T-helper 1 cell treated with Interleukin-12 subunit alpha and Interleukin-12 subunit beta and Interleukin-4 antibody, amounts not matched to agents 30 μg/mL and 1 μg/mL, for 36 hours (primary cell): ENCODE measurements around the gene IKZF1.
A peak's percentile ranks its signal among the peaks of the same experiment; 100 is the strongest.

Experiments
- H3K27ac Mint-ChIP-seq: one replicate; pipeline ENCODE4 v1.8.0; 2021; ENCODE audit warnings: mild to moderate bottlenecking, mixed read lengths
- H3K27me3 Mint-ChIP-seq: one replicate; pipeline ENCODE4 v1.8.0; 2021; ENCODE audit warnings: low read depth, mixed read lengths
- H3K36me3 Mint-ChIP-seq: one replicate; pipeline ENCODE4 v1.8.0; 2021; ENCODE audit warnings: low read depth, mixed read lengths
- H3K4me1 Mint-ChIP-seq: one replicate; pipeline ENCODE4 v1.8.0; 2021; ENCODE audit warnings: low read depth, mixed read lengths
- H3K4me3 Mint-ChIP-seq: one replicate; pipeline ENCODE4 v1.8.0; 2021; ENCODE audit warnings: mild to moderate bottlenecking, moderate library complexity, mixed read lengths
- H3K9me3 Mint-ChIP-seq: one replicate; pipeline ENCODE4 v1.8.0; 2021; ENCODE audit warnings: mixed read lengths

IKZF1 gene

GRCh38 chr7:50295133-50295532 is 9.4 kb upstream of the IKZF1 start:
- H3K4me1 Mint-ChIP-seq = peaks cover 20% of the 10 kb centered on the region

GRCh38 chr7:50296799-50297198 is 7.7 kb upstream of the IKZF1 start:
- Mint-ChIP-seq H3K27ac (no peak overlapping the region), H3K27me3 (peaks cover 32% of the 10 kb centered on the region), H3K4me3 (no peak overlapping the region), H3K9me3 (no peaks in the 10 kb centered on the region), H3K4me1 (peaks cover 30% of the 10 kb centered on the region), H3K36me3 (peaks cover 3% of the 10 kb centered on the region)

More at GRCh38 chr7:50295133-50295532, 9.4 kb upstream of the IKZF1 start:
- peaks cover 3% of the 10 kb centered on the region for H3K36me3 Mint-ChIP-seq
- no peaks in the 10 kb centered on the region for H3K9me3 Mint-ChIP-seq
- H3K27me3 Mint-ChIP-seq = peaks cover 32% of the 10 kb centered on the region
- no peak overlapping the region for H3K27ac Mint-ChIP-seq
- H3K4me3 Mint-ChIP-seq = no peak overlapping the region

GRCh38 chr7:50298811-50299562 is 5.5 kb upstream of the IKZF1 start:
- H3K27me3 Mint-ChIP-seq = peaks cover 12% of the 10 kb centered on the region
- H3K9me3 Mint-ChIP-seq = no peaks in the 10 kb centered on the region
- peak overlapping the region; percentile 38 for H3K27ac Mint-ChIP-seq
- H3K36me3 Mint-ChIP-seq = peaks cover 1% of the 10 kb centered on the region
- peaks cover 30% of the 10 kb centered on the region for H3K4me1 Mint-ChIP-seq
- no peak overlapping the region for H3K4me3 Mint-ChIP-seq

GRCh38 chr7:50300336-50300735 is 4.2 kb upstream of the IKZF1 start:
- peaks cover 10% of the 10 kb centered on the region for H3K27me3 Mint-ChIP-seq
- peaks cover 31% of the 10 kb centered on the region for H3K4me1 Mint-ChIP-seq
- peaks cover 4% of the 10 kb centered on the region for H3K36me3 Mint-ChIP-seq
- H3K4me3 Mint-ChIP-seq = no peak overlapping the region
- H3K9me3 Mint-ChIP-seq = no peaks in the 10 kb centered on the region
- peak overlapping the region; percentile 11 for H3K27ac Mint-ChIP-seq

GRCh38 chr7:50302486-50303334 is 1.8 kb upstream of the IKZF1 start:
- Mint-ChIP-seq H3K36me3 (peaks cover 25% of the 10 kb centered on the region), H3K4me1 (peaks cover 31% of the 10 kb centered on the region), H3K4me3 (peak overlapping the region; percentile 77), H3K27ac (peak overlapping the region; percentile 73), H3K9me3 (no peaks in the 10 kb centered on the region), H3K27me3 (no peaks in the 10 kb centered on the region)

- Mint-ChIP-seq H3K4me1 (peaks cover 34% of the 10 kb centered on the region), H3K36me3 (peaks cover 33% of the 10 kb centered on the region), H3K27ac (peak overlapping the region; percentile 73), H3K4me3 (peak overlapping the region; percentile 77), H3K27me3 (no peaks in the 10 kb centered on the region), H3K9me3 (no peaks in the 10 kb centered on the region)
These were observed 984 bp upstream of the IKZF1 start for GRCh38 chr7:50303335-50304128.

GRCh38 chr7:50304911-50305582 is 531 bp downstream of the IKZF1 start:
- Mint-ChIP-seq H3K27ac (peak overlapping the region; percentile 95), H3K36me3 (peaks cover 46% of the 10 kb centered on the region), H3K9me3 (no peaks in the 10 kb centered on the region), H3K4me1 (peaks cover 36% of the 10 kb centered on the region), H3K27me3 (no peaks in the 10 kb centered on the region), H3K4me3 (peak overlapping the region; percentile 99)

GRCh38 chr7:50305583-50306493 is 1.3 kb downstream of the IKZF1 start:
- Mint-ChIP-seq H3K27ac (peak overlapping the region; percentile 95), H3K4me3 (peak overlapping the region; percentile 99), H3K27me3 (no peaks in the 10 kb centered on the region), H3K4me1 (peaks cover 30% of the 10 kb centered on the region), H3K9me3 (no peaks in the 10 kb centered on the region), H3K36me3 (peaks cover 54% of the 10 kb centered on the region)

- Mint-ChIP-seq H3K36me3 (peaks cover 61% of the 10 kb centered on the region), H3K27ac (peak overlapping the region; percentile 95), H3K4me3 (peak overlapping the region; percentile 99)
These were observed 2.2 kb downstream of the IKZF1 start for GRCh38 chr7:50306494-50307367.

GRCh38 chr7:50307368-50308032 is 3.0 kb downstream of the IKZF1 start:
- Mint-ChIP-seq H3K27me3 (no peaks in the 10 kb centered on the region), H3K9me3 (no peaks in the 10 kb centered on the region), H3K4me3 (peak overlapping the region; percentile 99), H3K27ac (peak overlapping the region; percentile 95), H3K36me3 (peaks cover 69% of the 10 kb centered on the region), H3K4me1 (peaks cover 25% of the 10 kb centered on the region)

More at GRCh38 chr7:50306494-50307367, 2.2 kb downstream of the IKZF1 start:
- Mint-ChIP-seq H3K9me3 (no peaks in the 10 kb centered on the region), H3K27me3 (no peaks in the 10 kb centered on the region), H3K4me1 (peaks cover 24% of the 10 kb centered on the region)

- no peaks in the 10 kb centered on the region for H3K27me3 Mint-ChIP-seq
- peaks cover 25% of the 10 kb centered on the region for H3K4me1 Mint-ChIP-seq
- H3K9me3 Mint-ChIP-seq = no peaks in the 10 kb centered on the region
- H3K27ac Mint-ChIP-seq = peak overlapping the region; percentile 95
- H3K36me3 Mint-ChIP-seq = peaks cover 73% of the 10 kb centered on the region
- H3K4me3 Mint-ChIP-seq = peak overlapping the region; percentile 99
These were observed 3.7 kb downstream of the IKZF1 start for GRCh38 chr7:50308203-50308531.
